Breast epithelium (tissue), 3 donors: Measurements from ENCODE around the gene ZKSCAN8.

Experiments
- CTCF ChIP-seq, 3 donors: fragments of 450-650 bp; IDR thresholded peaks; one replicate each; pipeline ENCODE4 v1.5.1; 2016 to 2017; ENCODE audit warnings: antibody characterized with exemption in 3 of 3, mild to moderate bottlenecking in 3 of 3, moderate library complexity in 3 of 3
- POLR2AphosphoS5 ChIP-seq, 3 donors: sonication (generic); formaldehyde crosslinking; IDR thresholded peaks; one replicate each; pipeline ENCODE4 v1.6.1; 2017; ENCODE audit warnings: antibody characterized with exemption in 3 of 3

- no peak for TF ChIP-seq POLR2AphosphoS5 (IDR thresholded peaks at IDR 0.05)
- TF ChIP-seq CTCF (IDR thresholded peaks at IDR 0.05) = no peak
Observed at GRCh38 chr6:28111964-28112363, 29.7 kb upstream of the ZKSCAN8 start.
